GM23338 (cell line): Measurements from ENCODE around the gene PDXK. TPM values are rescaled to one million over a fixed set of nuclear protein-coding genes. Genes with fewer than 3 reads are reported as not detected.

Experiments used
- ATAC-seq: fragments of 200-7000 bp; cut with Tn5 transposase; 3 replicates; pipeline ENCODE4 v1.9.1; 2020
- DNase-seq: peaks from one replicate; pipeline ENCODE4 v3.0.0-alpha.2; 2015; ENCODE audit warnings: low spot score
- H2AFZ ChIP-seq: fragments of 200-600 bp; sonication (generic); 2 replicates; pipeline ENCODE4 v1.8.0; 2016; ENCODE audit warnings: antibody characterized with exemption, mild to moderate bottlenecking, moderate library complexity
- H3F3A ChIP-seq: fragments of 200-600 bp; sonication (generic); replicated peaks from 2 replicates; pipeline ENCODE4 v1.8.0; 2017; ENCODE audit warnings: antibody characterized with exemption, mixed run types, low read depth
- H3K27ac ChIP-seq: fragments of 200-600 bp; sonication (generic); 2 replicates; pipeline ENCODE4 v1.6.1; 2016; ENCODE audit warnings: low read depth
- H3K27me3 ChIP-seq: fragments of 200-600 bp; sonication (generic); 2 replicates; pipeline ENCODE4 v1.8.0; 2016; ENCODE audit warnings: mild to moderate bottlenecking, mixed run types, moderate library complexity; ENCODE audit not compliant: insufficient read depth
- H3K36me3 ChIP-seq: fragments of 200-600 bp; sonication (generic); 2 replicates; pipeline ENCODE4 v1.8.0; 2016; ENCODE audit warnings: mild to moderate bottlenecking; ENCODE audit not compliant: insufficient read depth
- H3K4me1 ChIP-seq: fragments of 200-600 bp; sonication (generic); 2 replicates; pipeline ENCODE4 v1.8.0; 2016; ENCODE audit warnings: mild to moderate bottlenecking, moderate library complexity; ENCODE audit not compliant: insufficient read depth
- H3K4me2 ChIP-seq: fragments of 200-600 bp; sonication (generic); 2 replicates; pipeline ENCODE4 v1.7.1; 2017; ENCODE audit warnings: mixed run types
- H3K4me3 ChIP-seq: fragments of 200-600 bp; sonication (generic); 2 replicates; pipeline ENCODE4 v1.6.1; 2016; ENCODE audit warnings: mixed run types
- H3K79me2 ChIP-seq: fragments of 200-600 bp; sonication (generic); replicated peaks from 2 replicates; pipeline ENCODE4 v1.8.0; 2017; ENCODE audit warnings: mild to moderate bottlenecking; ENCODE audit not compliant: insufficient read depth
- H3K9me2 ChIP-seq: fragments of 200-600 bp; sonication (generic); 2 replicates; pipeline ENCODE4 v1.8.0; 2017; ENCODE audit not compliant: insufficient read depth
- H4K20me1 ChIP-seq: fragments of 200-600 bp; sonication (generic); replicated peaks from 2 replicates; pipeline ENCODE4 v1.8.0; 2017; ENCODE audit warnings: mild to moderate bottlenecking; ENCODE audit not compliant: insufficient read depth
- H3K27ac Mint-ChIP-seq: 2 replicates; pipeline ENCODE4 v1.8.0; 2020; ENCODE audit warnings: inconsistent platforms, mild to moderate bottlenecking, moderate library complexity, mixed read lengths
- H3K27me3 Mint-ChIP-seq: 3 replicates; pipeline ENCODE4 v1.8.0; 2022; ENCODE audit warnings: low read depth, mild to moderate bottlenecking, moderate library complexity, mixed read lengths, inconsistent platforms; ENCODE audit not compliant: insufficient read depth, poor library complexity
- H3K36me3 Mint-ChIP-seq: 3 replicates; pipeline ENCODE4 v1.8.0; 2021; ENCODE audit warnings: low read depth, mild to moderate bottlenecking, inconsistent platforms, moderate library complexity, mixed read lengths
- H3K4me1 Mint-ChIP-seq: 3 replicates; pipeline ENCODE4 v1.8.0; 2020; ENCODE audit warnings: mild to moderate bottlenecking, inconsistent platforms, mixed read lengths
- H3K4me3 Mint-ChIP-seq: 3 replicates; pipeline ENCODE4 v1.8.0; 2021; ENCODE audit warnings: moderate library complexity, mild to moderate bottlenecking, inconsistent platforms, mixed read lengths
- H3K9me3 Mint-ChIP-seq: 3 replicates; pipeline ENCODE4 v1.8.0; 2020; ENCODE audit warnings: moderate library complexity, mild to moderate bottlenecking, inconsistent platforms, mixed read lengths
- CREB1 ChIP-seq: fragments of 250-450 bp; sonication (Bioruptor Pico); IDR thresholded peaks from 2 replicates; pipeline ENCODE4 v1.5.0; 2020; ENCODE audit warnings: low read depth, mild to moderate bottlenecking, moderate library complexity
- ETS1 ChIP-seq: IDR thresholded peaks from 2 replicates; pipeline ENCODE4 v1.6.1; 2016; ENCODE audit warnings: antibody characterized with exemption
- EZH2 ChIP-seq: fragments of 200-600 bp; sonication (generic); IDR thresholded peaks from one replicate; pipeline ENCODE4 v1.8.0; 2017; ENCODE audit warnings: antibody characterized with exemption, mild to moderate bottlenecking, low read depth; ENCODE audit not compliant: unreplicated experiment
- EZH2phosphoT487 ChIP-seq: fragments of 200-600 bp; sonication (generic); IDR thresholded peaks from one replicate; pipeline ENCODE4 v1.8.1; 2018; ENCODE audit warnings: antibody characterized with exemption; ENCODE audit not compliant: unreplicated experiment
- JUNB ChIP-seq: IDR thresholded peaks from one replicate; pipeline ENCODE4 v1.6.1; 2016; ENCODE audit warnings: antibody characterized with exemption; ENCODE audit not compliant: unreplicated experiment
- STAT1 ChIP-seq: IDR thresholded peaks from one replicate; pipeline ENCODE4 v1.6.1; 2016; ENCODE audit warnings: antibody characterized with exemption; ENCODE audit not compliant: unreplicated experiment
- ZNF462 ChIP-seq: fragments of 250-450 bp; sonication (Bioruptor Pico); IDR thresholded peaks from 2 replicates; pipeline ENCODE4 v1.5.0; 2020; ENCODE audit warnings: mild to moderate bottlenecking, moderate library complexity
- polyA plus RNA-seq: library from polyadenylated mRNA; unstranded; fragments of >200 nt; fragmentation: Nextera tagmentation; extraction: Ambion mirVana; gene quantifications from 2 replicates; pipeline ENCODE4 v1.2.1, GENCODE V29; 2016
- total RNA-seq: library from RNA; depleted of rRNA; stranded (reverse); fragments of >200 nt; shearing (Covaris generic); gene quantifications from 2 replicates; pipeline ENCODE4 v1.2.3, GENCODE V29; 2014

PDXK gene
- total and polyA plus RNA-seq, 2 experiments from 2014 or later, result 53.2 to 66.3 TPM

- no peak for TF ChIP-seq ZNF462 (CRISPR knock-in tag)
- no peak for TF ChIP-seq ETS1
Observed at GRCh38 chr21:43753439-43753799, 34.5 kb downstream of the PDXK start (continued).

GRCh38 chr21:43754948-43755781, 36.2 kb downstream of the PDXK start:
- no peak for ATAC-seq
- Mint-ChIP-seq H3K27me3 (peaks cover 7% of the 10 kb centered on the region), H3K9me3 (no peaks in the 10 kb centered on the region), H3K36me3 (peaks cover 48% of the 10 kb centered on the region), H3K4me1 (no peaks in the 10 kb centered on the region), H3K27ac (no peak overlapping the region), H3K4me3 (no peak overlapping the region)
- no peaks in the 10 kb centered on the region for H3K79me2 ChIP-seq
- no peaks in the 10 kb centered on the region for H3K27me3 ChIP-seq
- no peak overlapping the region for H3K4me2 ChIP-seq
- no peak overlapping the region for H3K4me3 ChIP-seq
- H3K27ac ChIP-seq, result no peak overlapping the region
- H3K4me1 ChIP-seq, result no peaks in the 10 kb centered on the region
- no peak overlapping the region for H2AFZ ChIP-seq
- no peaks in the 10 kb centered on the region for H4K20me1 ChIP-seq
- no peaks in the 10 kb centered on the region for H3K9me2 ChIP-seq
- no peaks in the 10 kb centered on the region for H3K36me3 ChIP-seq
- DNase-seq, result no peak
- no peaks in the 10 kb centered on the region for H3F3A ChIP-seq
- TF ChIP-seq EZH2phosphoT487 (no peak), STAT1 (no peak), EZH2 (no peak), CREB1 (no peak), ZNF462 (CRISPR knock-in tag) (no peak), JUNB (no peak)
